Urinary bladder (tissue), 4 donors: ENCODE results near the gene AQP12A. TPM values are rescaled to one million over a fixed set of nuclear protein-coding genes. Genes with fewer than 3 reads are reported as not detected.
"Not testable (repeated sequence)": the region's sequence is repeated elsewhere in the genome, so short reads cannot be mapped to it uniquely, and the experiment has no call there.

Experiments
- DNase-seq: peaks from one replicate; pipeline ENCODE4 v3.0.0-alpha.2; 2015; ENCODE audit errors: extremely low spot score
- H3K27ac ChIP-seq: one replicate; pipeline ENCODE4 v1.5.1; 2013; ENCODE audit warnings: low read depth, mild to moderate bottlenecking, moderate library complexity
- H3K36me3 ChIP-seq: one replicate; pipeline ENCODE4 v1.6.1; 2013; ENCODE audit warnings: mild to moderate bottlenecking, moderate library complexity; ENCODE audit not compliant: insufficient read depth
- H3K4me1 ChIP-seq: one replicate; pipeline ENCODE4 v1.6.1; 2013; ENCODE audit warnings: mild to moderate bottlenecking, moderate library complexity; ENCODE audit not compliant: insufficient read depth
- H3K4me3 ChIP-seq: one replicate; pipeline ENCODE4 v1.5.1; 2013; ENCODE audit warnings: low read depth, low read length
- WGBS: extraction: QIAGEN DNeasy Blood & Tissue Kit; methylation state at CpG from one replicate; pipeline ENCODE4 v1.1.7; 2013; 5-methylcytosine and 5-hydroxymethylcytosine counted together
- polyA plus RNA-seq: library from polyadenylated mRNA; stranded (reverse); fragments of 200-250 nt; gene quantifications from one replicate; pipeline ENCODE4 v1.2.3, GENCODE V29; 2013
- total RNA-seq: library from RNA; depleted of rRNA; stranded (reverse); fragments of >200 nt; gene quantifications from one replicate; pipeline ENCODE4 v1.2.3, GENCODE V29; 2014
- donor health status: healthy with polysubstance abuse.
- donor health status: healthy.

The AQP12A gene
- total and polyA plus RNA-seq, 2 donors, result not detected

DNA sequence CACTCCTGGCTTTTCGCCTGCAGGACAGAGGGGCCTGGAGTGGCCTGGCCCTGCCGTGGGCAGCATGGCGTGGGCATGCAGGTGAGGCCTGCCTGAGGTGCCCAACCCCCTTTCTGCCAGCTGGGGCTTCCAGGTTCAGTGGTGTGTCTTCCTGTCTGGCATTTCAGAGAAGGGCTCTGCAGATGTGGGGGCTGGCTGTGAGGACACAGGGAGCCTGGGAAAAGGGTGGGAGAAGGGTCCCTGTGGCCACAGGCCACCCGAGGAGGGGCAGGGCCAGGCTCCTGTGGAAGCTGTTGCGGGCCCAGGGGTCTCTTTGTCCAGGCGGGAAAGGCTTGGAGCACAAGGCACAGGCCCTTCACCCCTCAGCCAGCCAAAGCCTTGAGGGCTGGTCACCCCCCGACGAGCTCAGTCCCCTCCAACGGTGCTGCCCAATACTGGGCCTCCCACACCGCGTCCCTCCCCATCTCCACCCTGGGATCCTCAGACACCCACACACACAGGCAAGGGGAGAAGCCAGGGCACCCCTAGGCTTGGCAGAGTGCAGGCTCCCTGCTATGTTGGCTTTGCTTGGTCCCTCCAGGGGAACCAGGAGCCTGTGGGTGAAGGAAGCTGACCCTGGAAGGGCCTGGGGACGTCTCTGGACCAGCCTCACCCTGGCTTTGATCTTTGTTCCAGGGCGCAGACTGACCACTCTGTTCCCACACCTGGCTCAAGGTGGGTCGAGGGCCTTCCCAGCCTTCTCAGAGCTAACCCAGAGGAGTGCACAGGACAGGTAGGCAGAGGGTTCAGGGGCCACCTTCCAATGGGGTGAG, 3.7 kb upstream of the AQP12A start:
- no peak for DNase-seq

DNA sequence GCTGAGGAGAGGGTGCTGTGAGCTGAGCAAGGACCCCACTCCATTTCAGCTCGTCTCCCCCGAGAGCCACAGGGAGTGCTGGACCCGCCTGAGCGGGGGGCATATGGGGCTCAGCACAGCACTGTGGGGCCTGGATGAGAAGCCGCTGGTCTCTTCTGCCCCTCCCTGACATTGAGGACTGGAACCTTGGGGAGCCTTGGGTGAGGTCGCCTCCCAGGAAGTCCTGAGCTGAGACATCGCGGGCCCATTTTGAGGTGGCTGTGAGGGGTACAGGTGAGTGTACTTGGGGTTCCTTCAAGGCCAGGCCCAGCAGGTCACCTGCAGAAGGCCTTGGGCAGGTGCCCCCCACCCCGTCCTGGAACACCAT, 3.1 kb upstream of the AQP12A start:
- no peak overlapping the region for H3K27ac ChIP-seq
- WGBS, result 95% methylated on average over 9 of the region's 9 CpGs
- no peaks in the 10 kb centered on the region for H3K4me1 ChIP-seq
- H3K36me3 ChIP-seq, result no peaks in the 10 kb centered on the region
- no peak overlapping the region for H3K4me3 ChIP-seq
- no peak for DNase-seq

More for the DNA sequence above, 3.7 kb upstream of the AQP12A start:
- WGBS, result 85% methylated on average over 14 of the region's 14 CpGs
- H3K36me3 ChIP-seq, result no peaks in the 10 kb centered on the region
- H3K4me1 ChIP-seq, result no peaks in the 10 kb centered on the region
- no peak overlapping the region for H3K27ac ChIP-seq
- H3K4me3 ChIP-seq, result no peak overlapping the region

DNA sequence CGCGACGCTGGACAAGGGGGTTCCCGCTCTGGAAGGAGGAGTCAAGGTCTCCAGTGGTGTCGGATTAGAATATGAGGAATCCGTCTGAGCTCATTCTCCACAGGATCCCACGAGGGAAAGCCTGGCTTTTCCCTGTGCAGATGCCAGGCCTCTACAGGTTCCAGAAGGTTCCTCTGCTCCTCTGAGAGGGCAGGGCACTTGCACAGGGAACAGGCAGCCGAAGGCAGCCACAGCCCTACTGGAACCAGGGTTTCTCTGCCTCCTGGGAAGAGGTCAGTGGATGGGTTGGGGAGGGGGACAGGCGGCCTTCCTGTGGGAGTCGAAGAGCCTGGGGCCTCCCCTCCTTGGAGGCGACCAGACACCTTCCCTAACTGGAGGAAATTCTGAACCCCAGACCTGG, 1.7 kb upstream of the AQP12A start:
- no peak overlapping the region for H3K4me3 ChIP-seq
- WGBS, result 62% methylated on average over 11 of the region's 11 CpGs
- no peaks in the 10 kb centered on the region for H3K36me3 ChIP-seq
- DNase-seq, result no peak
- no peaks in the 10 kb centered on the region for H3K4me1 ChIP-seq
- no peak overlapping the region for H3K27ac ChIP-seq

DNA sequence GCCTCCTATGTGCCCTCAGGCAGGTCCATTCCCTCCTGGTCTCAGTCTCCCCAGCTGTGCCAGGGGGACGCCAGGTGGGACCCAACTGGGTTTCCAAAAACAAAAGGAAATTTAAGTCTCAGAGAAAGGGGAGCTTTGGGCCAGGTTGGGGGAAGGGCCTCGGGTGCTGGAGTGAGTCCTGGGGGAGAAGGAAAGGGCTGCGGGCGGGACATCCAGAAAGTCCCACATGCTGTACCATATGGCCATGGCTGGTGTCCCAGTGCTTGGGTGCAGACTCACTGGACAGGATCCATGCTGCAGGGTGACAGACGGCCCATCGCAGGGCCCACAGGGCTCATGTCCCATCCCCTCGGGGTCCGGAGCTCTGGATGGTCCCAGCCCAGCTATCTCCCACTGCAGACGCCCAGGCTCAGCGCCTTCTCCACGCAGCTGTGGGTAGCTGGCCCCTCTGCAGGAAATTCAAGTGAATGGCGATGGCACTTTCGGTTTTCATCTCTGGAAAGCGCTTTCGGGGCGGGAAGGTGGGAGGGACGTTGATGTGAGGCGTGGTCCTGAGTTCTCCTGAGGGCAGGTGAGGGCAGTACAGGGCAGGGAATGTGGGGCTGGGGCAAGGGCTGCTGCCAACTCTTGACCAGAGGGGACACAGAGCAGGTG, 1.1 kb upstream of the AQP12A start:
- H3K27ac ChIP-seq, H3K36me3 ChIP-seq, H3K4me1 ChIP-seq, H3K4me3 ChIP-seq, DNase-seq: not testable (repeated sequence)
- WGBS, result 73% methylated on average over 6 of the region's 18 CpGs

DNA sequence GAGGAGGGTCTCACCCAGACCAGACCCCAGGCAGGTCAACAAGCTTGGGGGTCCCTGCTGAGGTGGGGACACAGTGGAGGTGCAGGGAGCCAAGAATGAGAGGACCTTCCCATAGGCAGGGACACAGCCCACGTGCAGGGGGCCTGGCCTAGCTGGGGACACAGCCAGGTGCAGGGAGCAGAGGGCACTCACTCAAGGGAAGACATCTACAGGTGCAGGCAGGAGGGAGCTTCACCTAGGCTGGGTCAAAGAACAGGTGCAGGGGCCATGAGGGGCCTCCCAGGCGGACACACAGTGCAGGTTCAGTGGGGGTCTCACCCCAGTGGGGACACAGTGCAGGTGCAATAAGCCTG, 615 bp upstream of the AQP12A start:
- H3K36me3 ChIP-seq, H3K4me1 ChIP-seq, H3K27ac ChIP-seq, H3K4me3 ChIP-seq, DNase-seq: not testable (repeated sequence)
- WGBS, result 47% methylated on average over 1 of the region's 2 CpGs

DNA sequence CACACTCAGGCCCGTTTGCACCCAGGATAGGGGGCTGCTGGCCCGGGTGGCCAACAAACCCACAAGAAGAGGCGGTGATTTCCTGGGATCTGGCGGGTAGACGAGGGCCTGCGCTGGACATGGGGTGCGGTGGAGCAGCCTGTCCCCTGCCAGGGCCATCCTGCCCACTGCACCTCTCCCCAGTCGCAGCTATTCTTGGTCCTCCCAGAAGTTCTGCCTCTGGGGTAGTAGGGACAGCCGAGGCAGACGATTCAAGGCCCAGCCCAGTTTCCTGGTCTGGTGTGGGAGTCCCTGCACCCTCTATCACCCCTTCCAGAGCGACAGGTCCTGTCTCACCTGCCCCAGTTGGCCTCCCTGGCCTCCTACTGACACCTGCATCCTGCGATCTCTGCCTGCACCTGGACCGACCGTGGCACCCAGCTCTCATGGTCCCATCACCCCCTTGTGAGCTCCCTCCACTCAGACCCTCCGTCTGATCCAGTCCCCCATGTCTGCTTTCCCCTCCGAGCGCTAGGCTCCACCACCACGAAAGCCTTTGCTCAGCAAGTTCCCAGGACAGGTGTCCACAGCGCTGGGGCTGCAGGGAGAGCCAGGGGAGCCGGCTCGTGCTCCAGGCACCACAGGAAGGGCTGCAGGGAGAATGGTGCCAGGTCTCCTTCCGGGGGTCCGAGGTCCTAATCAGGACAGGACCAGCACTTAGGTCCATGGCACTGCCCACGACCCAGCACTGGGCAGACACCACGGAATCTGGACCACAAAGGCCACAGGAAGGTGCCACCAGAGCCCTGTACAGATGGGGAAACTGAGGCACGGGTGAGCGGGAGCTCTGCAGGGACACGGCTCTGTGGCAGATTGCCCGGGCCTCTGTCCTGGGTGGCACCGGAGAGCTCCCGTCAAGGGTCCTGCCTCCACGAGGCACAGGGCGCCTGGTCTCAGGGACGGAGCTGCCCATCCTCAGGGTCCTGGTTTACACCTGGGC, 1.2 kb downstream of the AQP12A start:
- H3K4me3 ChIP-seq, DNase-seq, H3K4me1 ChIP-seq, H3K27ac ChIP-seq, H3K36me3 ChIP-seq: not testable (repeated sequence)
- WGBS, result 80% methylated on average over 14 of the region's 34 CpGs

DNA sequence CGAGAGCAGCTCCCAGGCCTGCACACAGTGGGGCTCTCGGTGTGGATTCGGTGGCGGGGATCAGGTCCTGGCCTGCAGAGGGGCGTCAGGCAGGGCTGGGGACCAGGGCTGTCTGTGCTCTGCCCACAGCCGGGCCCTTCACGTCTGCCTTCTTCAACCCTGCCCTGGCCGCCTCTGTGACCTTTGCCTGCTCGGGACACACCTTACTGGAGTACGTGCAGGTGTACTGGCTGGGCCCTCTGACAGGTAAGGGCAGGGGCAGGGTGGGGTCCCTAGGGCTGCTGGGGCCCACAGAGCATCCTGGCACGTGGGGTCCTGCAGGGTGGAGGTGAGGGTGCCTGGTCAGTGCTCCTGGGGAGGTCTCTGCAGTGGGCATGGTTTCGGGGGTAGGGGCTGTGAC, 2.6 kb downstream of the AQP12A start:
- H3K4me3 ChIP-seq, H3K27ac ChIP-seq, DNase-seq, H3K36me3 ChIP-seq, H3K4me1 ChIP-seq: not testable (repeated sequence)
- no CpG with 5 or more reads among the region's 12 CpGs for WGBS

DNA sequence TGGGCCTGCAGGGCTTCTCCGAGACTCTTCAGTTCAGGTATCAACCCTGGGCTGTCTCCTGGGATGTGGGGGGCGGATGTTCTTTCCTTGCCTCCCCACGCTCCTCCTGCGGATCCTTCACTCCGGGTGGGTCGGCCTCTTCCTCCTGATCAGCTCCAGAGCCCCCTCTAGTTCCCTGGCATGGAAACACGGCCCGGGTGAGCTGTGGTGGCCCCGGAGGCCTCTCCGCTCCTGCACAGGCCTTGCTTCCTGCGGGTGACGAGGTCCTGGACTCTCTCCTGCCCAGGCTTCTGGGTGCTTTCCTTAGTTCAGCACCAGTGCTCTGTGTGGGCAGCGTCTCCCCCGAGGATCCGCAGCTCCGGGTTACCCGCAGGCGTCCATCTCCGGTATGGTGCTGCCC, 3.9 kb downstream of the AQP12A start:
- not testable (repeated sequence) for H3K4me3 ChIP-seq, DNase-seq, H3K36me3 ChIP-seq, H3K27ac ChIP-seq, H3K4me1 ChIP-seq
- no CpG with 5 or more reads among the region's 19 CpGs for WGBS

DNA sequence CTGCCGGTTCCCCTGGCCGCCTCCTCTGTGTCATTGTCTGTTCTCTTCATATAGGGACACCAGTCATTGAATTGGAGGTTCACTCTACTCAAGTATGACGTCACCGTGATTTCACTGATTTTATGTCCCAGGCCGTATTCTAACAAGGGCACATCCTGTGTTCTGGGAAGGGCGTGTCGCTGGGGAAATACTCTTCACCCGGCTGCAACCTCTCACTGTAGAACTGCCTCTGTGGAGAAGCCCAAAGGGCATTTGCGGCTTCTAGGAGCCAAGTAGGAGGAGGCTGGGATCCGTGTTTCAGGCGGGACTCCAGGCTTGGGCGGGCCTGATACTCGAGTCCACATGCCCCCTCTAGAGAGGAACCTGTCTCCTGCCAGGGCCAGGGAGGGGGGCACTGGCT, 4.8 kb downstream of the AQP12A start:
- not testable (repeated sequence) for H3K36me3 ChIP-seq, H3K4me1 ChIP-seq, DNase-seq, H3K4me3 ChIP-seq, H3K27ac ChIP-seq
- WGBS, result 68% methylated on average over 5 of the region's 13 CpGs

DNA sequence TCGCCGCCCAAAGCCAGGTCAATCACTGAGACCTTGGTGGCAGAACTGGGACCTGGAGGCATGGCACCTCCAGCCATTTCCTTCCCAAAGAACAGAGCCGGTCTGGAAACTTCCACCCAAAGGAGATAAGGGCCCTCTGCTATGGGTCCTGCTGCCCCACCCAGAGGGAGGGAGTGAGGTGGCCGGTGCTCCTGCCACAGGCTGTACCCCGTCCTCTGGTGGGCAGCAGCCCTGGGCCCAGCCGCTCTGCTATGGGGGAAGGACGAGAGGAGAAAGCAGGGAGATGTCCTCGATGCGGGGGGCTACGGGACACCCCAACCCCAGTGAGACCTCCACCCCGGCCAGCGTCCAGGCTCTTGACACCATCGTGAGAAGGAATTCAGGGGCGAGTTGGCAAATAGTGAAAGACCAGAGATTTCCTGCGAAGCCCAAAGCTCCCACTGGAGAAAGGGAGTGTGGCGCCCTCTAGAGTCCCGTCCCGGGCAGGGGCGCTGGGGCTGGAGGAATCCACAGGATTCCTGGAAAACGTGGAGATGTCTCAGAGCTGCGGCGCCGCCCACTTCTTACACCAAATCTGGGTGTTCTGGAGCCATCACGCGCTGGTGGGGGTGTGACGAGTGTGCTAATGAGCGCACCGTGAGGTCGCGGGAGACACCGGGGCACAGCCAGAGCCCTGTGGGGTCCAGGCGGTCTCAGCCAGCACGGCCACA, 7.3 kb downstream of the AQP12A start:
- not testable (repeated sequence) for DNase-seq, H3K27ac ChIP-seq, H3K36me3 ChIP-seq, H3K4me3 ChIP-seq, H3K4me1 ChIP-seq
- 77% methylated on average over 6 of the region's 33 CpGs for WGBS

DNA sequence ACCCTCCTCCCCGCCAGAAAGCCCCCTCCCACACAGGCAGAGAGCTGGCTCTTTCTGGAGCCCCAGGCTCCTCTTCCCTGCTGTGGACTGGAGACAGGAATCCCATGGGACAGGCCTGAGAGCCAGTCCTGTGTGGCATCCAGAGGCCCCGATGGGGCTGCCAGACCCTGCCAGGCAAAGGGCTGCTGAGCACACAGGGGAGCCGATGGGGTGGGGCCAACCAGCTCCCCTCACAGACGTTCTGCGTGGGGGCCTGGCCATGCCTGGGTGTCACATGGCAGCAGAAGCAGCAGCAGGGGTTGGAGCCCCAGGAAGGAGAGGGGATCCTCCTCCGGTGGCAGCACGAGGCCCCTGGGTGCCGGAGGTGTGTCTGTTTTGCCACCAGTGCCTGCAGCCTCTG, 8.2 kb downstream of the AQP12A start:
- H3K4me1 ChIP-seq, H3K36me3 ChIP-seq, H3K27ac ChIP-seq, DNase-seq, H3K4me3 ChIP-seq: not testable (repeated sequence)
- 28% methylated on average over 8 of the region's 8 CpGs for WGBS

DNA sequence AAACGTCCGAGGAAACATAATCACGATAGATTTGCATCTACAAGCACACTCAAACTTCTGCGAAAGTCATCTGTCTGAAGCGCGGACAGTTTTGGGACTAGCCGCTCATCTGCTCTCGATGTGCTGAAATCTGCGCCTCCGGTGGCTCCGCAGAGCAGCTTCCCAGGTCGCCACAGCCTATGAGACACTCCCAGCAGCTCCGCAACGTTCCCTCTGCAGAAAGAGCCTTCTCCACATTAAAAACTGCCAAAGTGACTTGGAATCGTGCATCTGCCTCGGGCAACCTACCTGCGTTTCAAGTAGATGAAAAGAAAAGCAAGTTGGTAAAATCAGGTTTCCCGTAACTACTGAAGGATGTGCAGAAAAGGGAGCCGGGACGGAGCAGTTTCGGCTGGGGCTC, 8.9 kb downstream of the AQP12A start:
- not testable (repeated sequence) for H3K36me3 ChIP-seq, H3K4me1 ChIP-seq, DNase-seq, H3K27ac ChIP-seq, H3K4me3 ChIP-seq
- WGBS, result 73% methylated on average over 19 of the region's 21 CpGs

DNA sequence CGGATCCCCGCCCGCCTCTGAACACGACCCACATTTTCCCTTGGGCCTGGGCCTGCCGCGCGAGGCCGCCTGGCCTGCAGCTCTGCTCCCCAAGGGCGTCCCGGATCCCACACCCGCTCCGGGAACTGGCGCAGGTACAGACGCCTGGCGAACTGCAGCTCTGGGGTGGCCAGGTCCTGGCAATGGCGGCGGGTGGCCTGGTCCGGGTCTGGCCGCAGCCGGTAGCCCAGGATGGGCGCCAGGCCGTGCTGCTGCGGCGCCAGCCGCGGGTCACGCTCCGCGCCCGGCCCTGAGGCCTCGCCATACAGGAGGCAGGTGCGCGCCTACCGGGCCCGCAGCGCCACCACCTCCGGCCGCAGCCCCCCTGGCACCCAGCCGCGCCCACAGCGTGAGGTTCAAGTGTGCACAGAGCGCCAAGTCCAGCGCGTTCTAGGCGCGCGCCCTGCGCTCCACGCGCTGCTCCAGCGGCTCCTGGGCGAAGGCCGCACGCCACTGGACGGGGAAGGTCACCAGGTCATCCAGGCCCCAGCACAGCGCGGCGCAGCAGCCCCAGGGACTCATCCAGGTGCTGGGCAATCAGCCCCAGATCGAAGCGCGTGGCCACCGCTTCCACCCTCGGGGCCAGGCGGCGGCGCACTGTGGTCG, 9.5 kb downstream of the AQP12A start:
- Histone ChIP-seq H3K4me3 (no peak overlapping the region), H3K36me3 (no peaks in the 10 kb centered on the region), H3K4me1 (no peaks in the 10 kb centered on the region), H3K27ac (no peak overlapping the region)
- 91% methylated on average over 67 of the region's 67 CpGs for WGBS
- no peak for DNase-seq
